DND-41 (cell line): ENCODE results near the gene SELENON.

Experiments
- ATAC-seq: fragments of 200-7000 bp; cut with Tn5 transposase; 3 replicates; pipeline ENCODE4 v1.9.1; 2021; ENCODE audit warnings: low read depth; ENCODE audit not compliant: insufficient read depth
- DNase-seq: peaks from one replicate; pipeline ENCODE4 v3.0.0-alpha.2; 2020
- H2AFZ ChIP-seq: 2 replicates; pipeline ENCODE4 v1.6.0; 2012; ENCODE audit warnings: low read depth, low read length
- H3K27ac ChIP-seq: 2 replicates; pipeline ENCODE4 v1.5.1; 2012; ENCODE audit warnings: low read length, inconsistent platforms
- H3K27me3 ChIP-seq: fragments of 200-600 bp; sonication (generic); 2 replicates; pipeline ENCODE4 v1.6.0; 2012; ENCODE audit warnings: low read length, mild to moderate bottlenecking, inconsistent platforms; ENCODE audit not compliant: insufficient read depth, poor library complexity
- H3K36me3 ChIP-seq: 2 replicates; pipeline ENCODE4 v1.5.1; 2012; ENCODE audit warnings: low read length, inconsistent platforms; ENCODE audit not compliant: insufficient read depth
- H3K4me1 ChIP-seq: 2 replicates; pipeline ENCODE4 v1.5.1; 2012; ENCODE audit warnings: mild to moderate bottlenecking, low read length; ENCODE audit not compliant: insufficient read depth
- H3K4me2 ChIP-seq: 2 replicates; pipeline ENCODE4 v1.6.0; 2012; ENCODE audit warnings: mild to moderate bottlenecking, moderate library complexity, low read length, inconsistent platforms; ENCODE audit not compliant: insufficient read depth
- H3K4me3 ChIP-seq, 2 experiments: fragments of 200-600 bp in 1 of 2; shearing (Covaris generic) in 1 of 2; 2 replicates each; pipeline ENCODE4 v1.5.1; 2012 to 2016; ENCODE audit warnings: inconsistent platforms in 2 of 2, low read length in 2 of 2, mild to moderate bottlenecking in 2 of 2, low read depth in 1 of 2, moderate library complexity in 1 of 2
- H3K79me2 ChIP-seq: 2 replicates; pipeline ENCODE4 v1.6.0; 2012; ENCODE audit warnings: low read length, inconsistent platforms; ENCODE audit not compliant: insufficient read depth
- H3K9ac ChIP-seq: 2 replicates; pipeline ENCODE4 v1.6.0; 2012; ENCODE audit warnings: low read depth, mild to moderate bottlenecking, inconsistent platforms, low read length, moderate library complexity
- H3K9me3 ChIP-seq: 2 replicates; pipeline ENCODE4 v1.5.1; 2012; ENCODE audit warnings: low read length, moderate library complexity, mild to moderate bottlenecking, inconsistent platforms; ENCODE audit not compliant: insufficient read depth, severe bottlenecking
- H4K20me1 ChIP-seq: 2 replicates; pipeline ENCODE4 v1.6.0; 2012; ENCODE audit warnings: low read length; ENCODE audit not compliant: insufficient read depth
- EZH2 ChIP-seq: IDR thresholded peaks from 3 replicates; pipeline ENCODE4 v1.6.1; 2012; ENCODE audit warnings: borderline replicate concordance, low read depth, mild to moderate bottlenecking, moderate library complexity, low read length, inconsistent platforms; ENCODE audit not compliant: severe bottlenecking
- TF ChIP-seq, protein P1 (sequence below): IDR thresholded peaks from 2 replicates; pipeline ENCODE4 v1.5.1; 2012; ENCODE audit warnings: borderline replicate concordance, low read length, moderate library complexity, mild to moderate bottlenecking; ENCODE audit not compliant: poor library complexity, severe bottlenecking; ENCODE audit errors: extremely low read depth

The SELENON gene

GRCh38 chr1:25864434-25864833, 64.4 kb downstream of the SELENON start:
- Histone ChIP-seq H3K36me3 (no peaks in the 10 kb centered on the region), H3K4me3 (no peak overlapping the region), H3K9me3 (no peaks in the 10 kb centered on the region), H3K79me2 (peaks cover 6% of the 10 kb centered on the region), H3K4me2 (no peak overlapping the region), H3K4me1 (peaks cover 10% of the 10 kb centered on the region), H3K27me3 (no peaks in the 10 kb centered on the region), H4K20me1 (no peaks in the 10 kb centered on the region), H2AFZ (no peak overlapping the region), H3K27ac (no peak overlapping the region), H3K9ac (no peak overlapping the region)
- no peak for TF ChIP-seq EZH2
- TF ChIP-seq, protein P1, sequence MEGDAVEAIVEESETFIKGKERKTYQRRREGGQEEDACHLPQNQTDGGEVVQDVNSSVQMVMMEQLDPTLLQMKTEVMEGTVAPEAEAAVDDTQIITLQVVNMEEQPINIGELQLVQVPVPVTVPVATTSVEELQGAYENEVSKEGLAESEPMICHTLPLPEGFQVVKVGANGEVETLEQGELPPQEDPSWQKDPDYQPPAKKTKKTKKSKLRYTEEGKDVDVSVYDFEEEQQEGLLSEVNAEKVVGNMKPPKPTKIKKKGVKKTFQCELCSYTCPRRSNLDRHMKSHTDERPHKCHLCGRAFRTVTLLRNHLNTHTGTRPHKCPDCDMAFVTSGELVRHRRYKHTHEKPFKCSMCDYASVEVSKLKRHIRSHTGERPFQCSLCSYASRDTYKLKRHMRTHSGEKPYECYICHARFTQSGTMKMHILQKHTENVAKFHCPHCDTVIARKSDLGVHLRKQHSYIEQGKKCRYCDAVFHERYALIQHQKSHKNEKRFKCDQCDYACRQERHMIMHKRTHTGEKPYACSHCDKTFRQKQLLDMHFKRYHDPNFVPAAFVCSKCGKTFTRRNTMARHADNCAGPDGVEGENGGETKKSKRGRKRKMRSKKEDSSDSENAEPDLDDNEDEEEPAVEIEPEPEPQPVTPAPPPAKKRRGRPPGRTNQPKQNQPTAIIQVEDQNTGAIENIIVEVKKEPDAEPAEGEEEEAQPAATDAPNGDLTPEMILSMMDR: no peak
- ATAC-seq: no peak
- no peak for DNase-seq

DNA sequence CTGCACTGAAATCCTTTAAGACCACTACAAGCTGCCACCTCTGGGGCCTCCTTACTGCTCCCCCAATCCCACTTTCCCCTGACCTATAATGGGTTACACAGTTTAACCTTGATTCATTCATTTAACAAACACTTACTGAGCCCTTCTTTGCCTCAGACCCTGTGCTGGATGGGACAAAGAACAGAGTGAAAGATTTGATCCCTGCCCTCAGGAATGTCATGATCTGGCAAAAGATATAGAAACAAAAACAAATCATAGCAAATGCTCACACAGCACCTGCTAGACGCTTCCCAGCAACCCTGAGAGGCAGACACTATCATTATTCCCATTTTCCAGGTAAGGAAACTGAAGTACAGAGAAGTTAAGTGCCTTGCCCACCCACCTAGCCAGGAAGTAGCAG, 66.3 kb downstream of the SELENON start:
- Histone ChIP-seq H3K4me3 (no peak overlapping the region), H4K20me1 (no peaks in the 10 kb centered on the region), H3K9me3 (no peaks in the 10 kb centered on the region), H3K27ac (no peak overlapping the region), H3K36me3 (no peaks in the 10 kb centered on the region), H3K4me1 (no peaks in the 10 kb centered on the region), H3K9ac (no peak overlapping the region), H3K79me2 (no peaks in the 10 kb centered on the region), H2AFZ (no peak overlapping the region), H3K4me2 (no peak overlapping the region), H3K27me3 (no peaks in the 10 kb centered on the region)
- no peak for DNase-seq
- TF ChIP-seq, protein P1: no peak
- TF ChIP-seq EZH2: no peak
- ATAC-seq: no peak

- Histone ChIP-seq H3K79me2 (no peaks in the 10 kb centered on the region), H4K20me1 (no peaks in the 10 kb centered on the region), H3K9ac (no peak overlapping the region), H2AFZ (no peak overlapping the region), H3K27me3 (no peaks in the 10 kb centered on the region), H3K4me1 (no peaks in the 10 kb centered on the region), H3K36me3 (no peaks in the 10 kb centered on the region), H3K4me3 (no peak overlapping the region), H3K4me2 (no peak overlapping the region), H3K9me3 (no peaks in the 10 kb centered on the region), H3K27ac (no peak overlapping the region)
- TF ChIP-seq EZH2: no peak
- TF ChIP-seq, protein P1: no peak
- ATAC-seq: no peak
- no peak for DNase-seq
Observed at GRCh38 chr1:25867210-25867991, 67.4 kb downstream of the SELENON start.
